ENCODE data around the gene CMBL. TPM values are rescaled to one million over a fixed set of nuclear protein-coding genes. Genes with fewer than 3 reads are reported as not detected.
A peak's percentile ranks its signal among the peaks of the same experiment; 100 is the strongest.

Gene CMBL
- total RNA-seq, 1 donor from 2014 or later, result 0.75 TPM

DNA sequence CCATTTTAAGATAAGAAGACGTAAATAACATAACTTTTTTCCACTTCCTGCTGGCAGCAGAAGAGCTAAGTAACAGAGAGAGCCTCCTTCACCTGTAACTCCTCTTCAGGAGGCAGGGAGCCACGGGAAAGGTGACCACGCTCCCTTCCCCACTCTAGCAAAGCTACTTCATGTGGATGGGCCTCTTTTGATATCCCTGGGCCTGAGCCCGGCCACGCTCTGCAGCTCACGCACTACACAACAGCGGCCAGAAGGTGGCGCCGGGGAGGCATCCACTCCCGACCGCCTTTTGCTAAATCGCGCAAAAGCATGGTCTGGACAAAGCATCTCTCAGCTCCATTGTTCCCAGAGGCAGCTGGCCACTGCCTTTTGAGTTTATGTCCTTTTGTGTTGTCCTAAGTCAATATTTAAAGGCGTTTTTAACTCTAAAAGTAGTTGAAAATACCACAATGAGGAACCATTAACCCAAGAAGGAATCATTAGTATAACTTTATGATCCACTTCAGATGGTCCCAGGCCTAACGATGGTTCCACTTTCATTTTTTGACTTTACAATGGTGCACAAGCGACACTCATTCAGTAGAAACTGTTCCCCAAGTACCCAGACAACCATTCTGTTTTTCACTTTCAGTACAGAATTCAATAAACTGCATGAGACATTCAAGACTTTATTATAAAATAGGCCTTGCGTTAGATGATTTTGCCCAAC is 23.6 kb downstream of the CMBL start:
- peak; percentile 81 to 95 (median 94) for TF ChIP-seq CTCF (IDR thresholded peaks at IDR 0.05)
- Histone ChIP-seq H3K27ac (no peak overlapping the region), H3K9me3 (no peaks in the 10 kb centered on the region), H3K4me3 (no peak overlapping the region), H3K36me3 (peaks cover 3 to 17% of the 10 kb centered on the region in 2 donors), H3K4me1 (peaks cover 0 to 4% of the 10 kb centered on the region in 2 donors), H3K27me3 (no peaks in the 10 kb centered on the region)
- intact Hi-C loops (cut with DNase I), result loop anchor here (1.0 to 5.0 kb wide), 5 partner anchors 23 to 345 kb away; partner anchors contain the start of genes CMBL and ROPN1L
- peak; percentile 16 to 89 for DNase-seq (ENCODE audit: low spot score in 2 of 2)

DNA sequence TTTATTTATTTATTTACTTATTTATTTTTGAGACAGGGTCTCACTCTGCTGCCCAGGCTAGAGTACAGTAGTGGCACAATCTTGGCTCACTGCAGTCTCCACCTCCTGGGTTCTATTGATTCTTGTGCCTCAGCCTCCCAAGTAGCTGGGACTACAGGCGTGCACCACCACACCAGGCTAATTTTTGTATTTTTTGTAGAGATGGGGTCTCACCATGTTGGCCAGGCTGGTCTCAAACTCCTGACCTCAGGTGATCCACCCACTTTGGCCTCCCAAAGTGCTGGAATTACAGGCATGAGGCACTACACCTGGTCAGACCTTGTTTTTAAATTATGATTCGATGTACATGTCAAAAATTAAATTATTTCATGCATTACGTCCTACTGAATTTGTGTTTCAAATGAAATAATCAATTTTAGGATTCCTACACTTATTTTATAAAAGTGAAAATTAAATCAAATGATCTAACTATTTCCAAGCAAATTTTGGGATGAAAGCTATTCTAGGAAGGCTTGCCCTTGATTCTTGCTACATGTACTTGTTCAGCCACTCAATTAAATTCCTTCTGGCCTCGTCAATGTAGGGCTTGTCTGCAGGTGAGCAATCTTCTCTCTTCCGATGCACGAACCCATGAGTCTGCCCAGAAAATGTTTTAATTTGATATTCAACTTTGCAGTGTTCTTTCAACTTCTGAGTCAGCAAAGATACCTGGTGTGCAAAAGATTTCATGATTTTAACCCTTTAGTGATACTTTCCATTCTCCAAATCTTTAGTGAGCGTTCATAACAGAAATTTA is 27.6 kb downstream of the CMBL start:
- no peak overlapping the region for H3K4me3 ChIP-seq
- no peak overlapping the region for H3K27ac ChIP-seq
- peaks cover 0 to 5% of the 10 kb centered on the region in 2 donors for H3K36me3 ChIP-seq
- no peaks in the 10 kb centered on the region for H3K27me3 ChIP-seq
- TF ChIP-seq CTCF (IDR thresholded peaks at IDR 0.05), result no peak
- H3K9me3 ChIP-seq, result no peaks in the 10 kb centered on the region
- H3K4me1 ChIP-seq, result no peaks in the 10 kb centered on the region
- intact Hi-C loops (cut with DNase I), result loop anchor here (5.0 kb wide), 2 partner anchors 122 to 162 kb away; partner anchors contain the start of gene ROPN1L
- no peak for DNase-seq (ENCODE audit: low spot score in 2 of 2)

DNA sequence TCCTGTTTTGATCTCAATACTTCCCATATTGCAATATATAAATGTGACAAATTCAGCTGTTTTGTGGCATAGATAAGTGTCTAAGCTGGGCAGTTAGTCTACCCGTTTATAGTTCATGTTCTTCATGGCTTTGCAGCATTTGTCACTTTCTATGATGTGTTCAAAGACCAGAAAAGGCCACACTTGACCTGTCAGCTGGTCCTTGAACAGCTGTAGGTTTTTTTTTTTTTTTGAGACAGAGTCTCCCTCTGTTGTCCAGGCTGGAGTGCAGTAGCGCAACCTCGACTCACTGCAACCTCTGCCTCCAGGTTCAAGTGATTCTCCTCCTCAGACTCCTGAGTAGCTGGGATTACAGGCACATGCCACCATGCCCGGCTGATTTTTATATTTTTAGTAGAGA is 28.4 kb downstream of the CMBL start:
- Histone ChIP-seq H3K27me3 (no peaks in the 10 kb centered on the region), H3K4me3 (no peak overlapping the region), H3K36me3 (peaks cover 0 to 5% of the 10 kb centered on the region in 2 donors), H3K9me3 (no peaks in the 10 kb centered on the region), H3K27ac (no peak overlapping the region), H3K4me1 (no peaks in the 10 kb centered on the region)
- no peak for DNase-seq (ENCODE audit: low spot score in 2 of 2)
- intact Hi-C loops (cut with DNase I), result no loop called here
- TF ChIP-seq CTCF (IDR thresholded peaks at IDR 0.05), result no peak

GRCh38 chr5:10278658-10279279 is 28.9 kb downstream of the CMBL start:
- DNase-seq (ENCODE audit: low spot score in 2 of 2), result peak in 1 of 2 donors; percentile 11

More at GRCh38 chr5:10278658-10279279, 28.9 kb downstream of the CMBL start:
- intact Hi-C loops (cut with DNase I), result no loop called here
- no peaks in the 10 kb centered on the region for H3K9me3 ChIP-seq
- no peak overlapping the region for H3K4me3 ChIP-seq
- H3K27ac ChIP-seq, result no peak overlapping the region
- no peaks in the 10 kb centered on the region for H3K4me1 ChIP-seq
- no peak for TF ChIP-seq CTCF (IDR thresholded peaks at IDR 0.05)
- H3K27me3 ChIP-seq, result no peaks in the 10 kb centered on the region
- peaks cover 0 to 5% of the 10 kb centered on the region in 2 donors for H3K36me3 ChIP-seq
